ENCODE data around the gene HSD3B2. TPM values are rescaled to one million over a fixed set of nuclear protein-coding genes. Genes with fewer than 3 reads are reported as not detected.

HSD3B2 gene
- total RNA-seq, 1 experiment from 2014 or later: not detected

- Histone ChIP-seq H3K14ac (ENCODE audit: insufficient read depth, low read length) (no peak overlapping the region), H3T11ph (ENCODE audit: low read length) (no peak overlapping the region), H3K79me1 (ENCODE audit: insufficient read depth, low read depth, low read length, poor library complexity, severe bottlenecking) (no peaks in the 10 kb centered on the region), H4K91ac (ENCODE audit: insufficient read length, low read depth, low read length) (no peak overlapping the region), H3K9me3 (ENCODE audit: control insufficient read depth, low read depth, low read length) (no peaks in the 10 kb centered on the region), H2BK20ac (ENCODE audit: low read depth, low read length, poor library complexity, severe bottlenecking) (no peak overlapping the region), H2AFZ (ENCODE audit: low read length) (no peak overlapping the region), H3K27ac (ENCODE audit: insufficient read length, low read depth, low read length) (no peak overlapping the region), H3K23ac (ENCODE audit: insufficient read length, low read depth, low read length) (no peak overlapping the region), H3K4me2 (ENCODE audit: insufficient read depth, insufficient read length, low read length) (no peak overlapping the region), H2BK120ac (ENCODE audit: low read depth, low read length, poor library complexity, severe bottlenecking) (no peak overlapping the region), H3K79me2 (ENCODE audit: insufficient read depth, low read length) (no peaks in the 10 kb centered on the region), H2BK12ac (ENCODE audit: insufficient read length, low read depth, low read length) (no peak overlapping the region), H2BK15ac (ENCODE audit: low read depth, low read length) (no peak overlapping the region), H4K5ac (ENCODE audit: insufficient read length, low read depth, low read length) (no peak overlapping the region), H4K20me1 (ENCODE audit: control insufficient read depth, insufficient read depth, insufficient read length) (no peaks in the 10 kb centered on the region), H3K27me3 (ENCODE audit: insufficient read depth, low read length) (no peaks in the 10 kb centered on the region), H3K9ac (ENCODE audit: extremely low read depth, insufficient read length, low read length) (no peak overlapping the region), H3K18ac (ENCODE audit: insufficient read length, low read depth, low read length) (no peak overlapping the region), H3K4me1 (ENCODE audit: insufficient read depth, low read length) (peaks cover 7% of the 10 kb centered on the region; the same call in 1 of the 2 replicates), H3K56ac (ENCODE audit: insufficient read length, low read depth, low read length) (no peak overlapping the region), H4K8ac (replicated peaks; ENCODE audit: insufficient read length, low read depth, low read length) (no peak overlapping the region), H2AK5ac (ENCODE audit: insufficient read length, low read length) (no peak overlapping the region), H3K4ac (ENCODE audit: low read depth, low read length) (no peak overlapping the region), H2BK5ac (ENCODE audit: insufficient read length, low read length) (no peak overlapping the region), H3K23me2 (ENCODE audit: insufficient read length, low read depth, low read length, poor library complexity, severe bottlenecking) (no peaks in the 10 kb centered on the region)
- H3K36me3 Mint-ChIP-seq (ENCODE audit: insufficient read depth in 1 of 3, low read depth in 3 of 3): no peaks in the 10 kb centered on the region
- DNase-seq: peak; percentile 35
- peaks cover 14% of the 10 kb centered on the region in 2 experiments for H3K4me1 Mint-ChIP-seq
- peak overlapping the region in 2 of 3 experiments; percentile 20 to 32; a peak in 2 of 7 replicates for H3K27ac Mint-ChIP-seq
- no CpG with 5 or more reads among the region's 3 CpGs for WGBS (ENCODE audit: extremely low coverage, insufficient read length, low lambda C conversion rate)
- H3K27me3 Mint-ChIP-seq (ENCODE audit: low read depth): peaks cover under 1% of the 10 kb centered on the region; the same call in 1 of the 2 replicates
- no peak overlapping the region for H3K4me3 Mint-ChIP-seq
- no peaks in the 10 kb centered on the region; a peak in 1 of 5 replicates for H3K9me3 Mint-ChIP-seq
- TF ChIP-seq CTCF (conservative IDR thresholded peaks at IDR 0.05): no peak
These were observed 27.1 kb upstream of the HSD3B2 start for GRCh38 chr1:119387858-119388257.
